ENCODE results near the gene HSPA13. TPM values are rescaled to one million over a fixed set of nuclear protein-coding genes. Genes with fewer than 3 reads are reported as not detected.

Gene HSPA13
- total RNA-seq, 1 experiment from 2014 or later, result 28.6 TPM

DNA sequence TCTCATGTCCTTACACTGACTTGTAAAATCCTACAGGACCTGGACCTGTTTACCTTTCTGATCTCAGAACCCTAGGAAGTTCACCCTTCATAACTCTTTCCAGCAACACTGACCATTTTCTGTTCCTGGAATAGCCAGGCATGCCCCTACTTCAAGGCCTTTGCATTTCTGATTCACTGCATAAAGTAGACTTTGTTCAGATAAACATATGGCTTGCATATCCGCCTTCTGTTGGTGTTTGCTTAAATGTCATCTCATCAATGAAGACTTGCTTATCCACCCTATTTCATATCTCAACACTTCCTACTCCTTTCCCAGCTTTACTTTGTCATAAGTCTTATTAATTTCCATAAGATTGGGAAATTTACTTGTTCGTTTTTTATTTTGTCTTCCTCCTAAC, 57.4 kb downstream of the HSPA13 start:
- DNase-seq (ENCODE audit: low spot score) (no peak), ATAC-seq (no peak)
- Mint-ChIP-seq H3K36me3 (no peaks in the 10 kb centered on the region), H3K4me3 (no peak overlapping the region), H3K9me3 (peaks cover 9% of the 10 kb centered on the region), H3K27ac (no peak overlapping the region), H3K4me1 (no peaks in the 10 kb centered on the region), H3K27me3 (ENCODE audit: low read depth) (no peaks in the 10 kb centered on the region)
- ChIA-PET POLR2A (no interaction called here), CTCF (no interaction called here)
- TF ChIP-seq FOXP1 (CRISPR knock-in tag; IDR thresholded peaks at IDR 0.05; ENCODE audit: borderline replicate concordance) (no peak), TCF7 (CRISPR knock-in tag; IDR thresholded peaks at IDR 0.05; ENCODE audit: low read depth) (no peak), USF2 (CRISPR knock-in tag; IDR thresholded peaks at IDR 0.05) (no peak), FOXK1 (CRISPR knock-in tag; IDR thresholded peaks at IDR 0.05) (no peak), ZNF532 (CRISPR knock-in tag; IDR thresholded peaks at IDR 0.05; ENCODE audit: borderline replicate concordance) (no peak), SP1 (CRISPR knock-in tag; conservative IDR thresholded peaks at IDR 0.05) (no peak), CREB1 (CRISPR knock-in tag; IDR thresholded peaks at IDR 0.05) (no peak), TEAD1 (CRISPR knock-in tag; IDR thresholded peaks at IDR 0.05) (no peak), ZNF423 (CRISPR knock-in tag; IDR thresholded peaks at IDR 0.05) (no peak), ZNF317 (CRISPR knock-in tag; IDR thresholded peaks at IDR 0.05; ENCODE audit: borderline replicate concordance, low read depth) (no peak), GRHL2 (CRISPR knock-in tag; IDR thresholded peaks at IDR 0.05; ENCODE audit: insufficient replicate concordance, severe bottlenecking) (no peak), ERG (CRISPR knock-in tag; IDR thresholded peaks at IDR 0.05) (no peak), E2F4 (CRISPR knock-in tag; IDR thresholded peaks at IDR 0.05; ENCODE audit: borderline replicate concordance, low read depth) (no peak), JAZF1 (CRISPR knock-in tag; IDR thresholded peaks at IDR 0.05) (no peak), ZBTB21 (CRISPR knock-in tag; IDR thresholded peaks at IDR 0.05; ENCODE audit: borderline replicate concordance) (no peak)
- TF ChIP-seq, protein P1, sequence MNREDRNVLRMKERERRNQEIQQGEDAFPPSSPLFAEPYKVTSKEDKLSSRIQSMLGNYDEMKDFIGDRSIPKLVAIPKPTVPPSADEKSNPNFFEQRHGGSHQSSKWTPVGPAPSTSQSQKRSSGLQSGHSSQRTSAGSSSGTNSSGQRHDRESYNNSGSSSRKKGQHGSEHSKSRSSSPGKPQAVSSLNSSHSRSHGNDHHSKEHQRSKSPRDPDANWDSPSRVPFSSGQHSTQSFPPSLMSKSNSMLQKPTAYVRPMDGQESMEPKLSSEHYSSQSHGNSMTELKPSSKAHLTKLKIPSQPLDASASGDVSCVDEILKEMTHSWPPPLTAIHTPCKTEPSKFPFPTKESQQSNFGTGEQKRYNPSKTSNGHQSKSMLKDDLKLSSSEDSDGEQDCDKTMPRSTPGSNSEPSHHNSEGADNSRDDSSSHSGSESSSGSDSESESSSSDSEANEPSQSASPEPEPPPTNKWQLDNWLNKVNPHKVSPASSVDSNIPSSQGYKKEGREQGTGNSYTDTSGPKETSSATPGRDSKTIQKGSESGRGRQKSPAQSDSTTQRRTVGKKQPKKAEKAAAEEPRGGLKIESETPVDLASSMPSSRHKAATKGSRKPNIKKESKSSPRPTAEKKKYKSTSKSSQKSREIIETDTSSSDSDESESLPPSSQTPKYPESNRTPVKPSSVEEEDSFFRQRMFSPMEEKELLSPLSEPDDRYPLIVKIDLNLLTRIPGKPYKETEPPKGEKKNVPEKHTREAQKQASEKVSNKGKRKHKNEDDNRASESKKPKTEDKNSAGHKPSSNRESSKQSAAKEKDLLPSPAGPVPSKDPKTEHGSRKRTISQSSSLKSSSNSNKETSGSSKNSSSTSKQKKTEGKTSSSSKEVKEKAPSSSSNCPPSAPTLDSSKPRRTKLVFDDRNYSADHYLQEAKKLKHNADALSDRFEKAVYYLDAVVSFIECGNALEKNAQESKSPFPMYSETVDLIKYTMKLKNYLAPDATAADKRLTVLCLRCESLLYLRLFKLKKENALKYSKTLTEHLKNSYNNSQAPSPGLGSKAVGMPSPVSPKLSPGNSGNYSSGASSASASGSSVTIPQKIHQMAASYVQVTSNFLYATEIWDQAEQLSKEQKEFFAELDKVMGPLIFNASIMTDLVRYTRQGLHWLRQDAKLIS (CRISPR knock-in tag; IDR thresholded peaks at IDR 0.05; ENCODE audit: borderline replicate concordance), result no peak
- TF ChIP-seq, protein P2, sequence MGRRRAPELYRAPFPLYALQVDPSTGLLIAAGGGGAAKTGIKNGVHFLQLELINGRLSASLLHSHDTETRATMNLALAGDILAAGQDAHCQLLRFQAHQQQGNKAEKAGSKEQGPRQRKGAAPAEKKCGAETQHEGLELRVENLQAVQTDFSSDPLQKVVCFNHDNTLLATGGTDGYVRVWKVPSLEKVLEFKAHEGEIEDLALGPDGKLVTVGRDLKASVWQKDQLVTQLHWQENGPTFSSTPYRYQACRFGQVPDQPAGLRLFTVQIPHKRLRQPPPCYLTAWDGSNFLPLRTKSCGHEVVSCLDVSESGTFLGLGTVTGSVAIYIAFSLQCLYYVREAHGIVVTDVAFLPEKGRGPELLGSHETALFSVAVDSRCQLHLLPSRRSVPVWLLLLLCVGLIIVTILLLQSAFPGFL (CRISPR knock-in tag; IDR thresholded peaks at IDR 0.05; ENCODE audit: borderline replicate concordance), result no peak
- TF ChIP-seq, protein P3, sequence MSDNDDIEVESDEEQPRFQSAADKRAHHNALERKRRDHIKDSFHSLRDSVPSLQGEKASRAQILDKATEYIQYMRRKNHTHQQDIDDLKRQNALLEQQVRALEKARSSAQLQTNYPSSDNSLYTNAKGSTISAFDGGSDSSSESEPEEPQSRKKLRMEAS (CRISPR knock-in tag; IDR thresholded peaks at IDR 0.05), result no peak
- TF ChIP-seq, protein P4, sequence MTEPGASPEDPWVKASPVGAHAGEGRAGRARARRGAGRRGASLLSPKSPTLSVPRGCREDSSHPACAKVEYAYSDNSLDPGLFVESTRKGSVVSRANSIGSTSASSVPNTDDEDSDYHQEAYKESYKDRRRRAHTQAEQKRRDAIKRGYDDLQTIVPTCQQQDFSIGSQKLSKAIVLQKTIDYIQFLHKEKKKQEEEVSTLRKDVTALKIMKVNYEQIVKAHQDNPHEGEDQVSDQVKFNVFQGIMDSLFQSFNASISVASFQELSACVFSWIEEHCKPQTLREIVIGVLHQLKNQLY (CRISPR knock-in tag; IDR thresholded peaks at IDR 0.05), result no peak
- TF ChIP-seq, protein P5, sequence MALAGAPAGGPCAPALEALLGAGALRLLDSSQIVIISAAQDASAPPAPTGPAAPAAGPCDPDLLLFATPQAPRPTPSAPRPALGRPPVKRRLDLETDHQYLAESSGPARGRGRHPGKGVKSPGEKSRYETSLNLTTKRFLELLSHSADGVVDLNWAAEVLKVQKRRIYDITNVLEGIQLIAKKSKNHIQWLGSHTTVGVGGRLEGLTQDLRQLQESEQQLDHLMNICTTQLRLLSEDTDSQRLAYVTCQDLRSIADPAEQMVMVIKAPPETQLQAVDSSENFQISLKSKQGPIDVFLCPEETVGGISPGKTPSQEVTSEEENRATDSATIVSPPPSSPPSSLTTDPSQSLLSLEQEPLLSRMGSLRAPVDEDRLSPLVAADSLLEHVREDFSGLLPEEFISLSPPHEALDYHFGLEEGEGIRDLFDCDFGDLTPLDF (CRISPR knock-in tag; IDR thresholded peaks at IDR 0.05), result no peak

Data from WTC11 (cell line).